Dendritic cell treated with granulocyte-macrophage colony-stimulating factor and Interleukin-4, amounts not matched to agents 40 ng/mL and 50 ng/mL, for 4 days (primary cell): Measurements from ENCODE around the gene BIRC6.
A peak's percentile ranks its signal among the peaks of the same experiment; 100 is the strongest.

Experiments
- H3K27ac Mint-ChIP-seq: one replicate; pipeline ENCODE4 v1.8.0; 2022; ENCODE audit warnings: mild to moderate bottlenecking, mixed read lengths
- H3K27me3 Mint-ChIP-seq: one replicate; pipeline ENCODE4 v1.8.0; 2022; ENCODE audit warnings: mild to moderate bottlenecking, mixed read lengths
- H3K36me3 Mint-ChIP-seq: one replicate; pipeline ENCODE4 v1.8.0; 2022; ENCODE audit warnings: low read depth, mixed read lengths
- H3K4me1 Mint-ChIP-seq: one replicate; pipeline ENCODE4 v1.8.0; 2022; ENCODE audit warnings: low read depth, mixed read lengths
- H3K4me3 Mint-ChIP-seq: one replicate; pipeline ENCODE4 v1.8.0; 2022; ENCODE audit warnings: mild to moderate bottlenecking, moderate library complexity, mixed read lengths
- H3K9me3 Mint-ChIP-seq: one replicate; pipeline ENCODE4 v1.8.0; 2022; ENCODE audit warnings: mixed read lengths
- intact Hi-C: fragments of 100-400 bp; cut with micrococcal nuclease; formaldehyde crosslinking; loops from one replicate; pipeline ENCODE4 v1.15.0; 2022

Gene BIRC6

GRCh38 chr2:32386739-32387138 lies 29.9 kb downstream of the BIRC6 start:
- peaks cover 74% of the 10 kb centered on the region for H3K36me3 Mint-ChIP-seq
- no peak overlapping the region for H3K4me3 Mint-ChIP-seq
- H3K9me3 Mint-ChIP-seq, result no peaks in the 10 kb centered on the region
- H3K27me3 Mint-ChIP-seq, result no peaks in the 10 kb centered on the region
- peaks cover 15% of the 10 kb centered on the region for H3K4me1 Mint-ChIP-seq
- intact Hi-C loops, result no loop called here
- H3K27ac Mint-ChIP-seq, result no peak overlapping the region

GRCh38 chr2:32399221-32399620 lies 42.4 kb downstream of the BIRC6 start:
- Mint-ChIP-seq H3K9me3 (no peaks in the 10 kb centered on the region), H3K4me1 (peaks cover 8% of the 10 kb centered on the region), H3K4me3 (no peak overlapping the region), H3K27me3 (no peaks in the 10 kb centered on the region), H3K27ac (no peak overlapping the region), H3K36me3 (peaks cover 65% of the 10 kb centered on the region)
- intact Hi-C loops, result loop anchor here (10.0 kb wide), 1 partner anchor 66 kb away; no protein-coding TSS in a partner anchor

GRCh38 chr2:32402091-32402490 lies 45.3 kb downstream of the BIRC6 start:
- no peaks in the 10 kb centered on the region for H3K9me3 Mint-ChIP-seq
- H3K27me3 Mint-ChIP-seq, result no peaks in the 10 kb centered on the region
- intact Hi-C loops, result no loop called here
- no peak overlapping the region for H3K4me3 Mint-ChIP-seq
- H3K27ac Mint-ChIP-seq, result peak overlapping the region; percentile 64
- peaks cover 8% of the 10 kb centered on the region for H3K4me1 Mint-ChIP-seq
- H3K36me3 Mint-ChIP-seq, result peaks cover 54% of the 10 kb centered on the region

GRCh38 chr2:32403782-32404181 lies 47.0 kb downstream of the BIRC6 start:
- Mint-ChIP-seq H3K4me3 (no peak overlapping the region), H3K27ac (no peak overlapping the region), H3K9me3 (no peaks in the 10 kb centered on the region), H3K36me3 (peaks cover 58% of the 10 kb centered on the region), H3K4me1 (peaks cover 8% of the 10 kb centered on the region), H3K27me3 (no peaks in the 10 kb centered on the region)
- intact Hi-C loops, result no loop called here

- intact Hi-C loops, result no loop called here
- H3K4me3 Mint-ChIP-seq, result no peak overlapping the region
- peaks cover 65% of the 10 kb centered on the region for H3K36me3 Mint-ChIP-seq
- no peak overlapping the region for H3K27ac Mint-ChIP-seq
- peaks cover 8% of the 10 kb centered on the region for H3K4me1 Mint-ChIP-seq
- no peaks in the 10 kb centered on the region for H3K27me3 Mint-ChIP-seq
- no peaks in the 10 kb centered on the region for H3K9me3 Mint-ChIP-seq
These were observed 47.9 kb downstream of the BIRC6 start for GRCh38 chr2:32404691-32405090.

- Mint-ChIP-seq H3K36me3 (peaks cover 61% of the 10 kb centered on the region), H3K27me3 (no peaks in the 10 kb centered on the region), H3K27ac (no peak overlapping the region)
These were observed 59.7 kb downstream of the BIRC6 start for GRCh38 chr2:32416519-32416918.

GRCh38 chr2:32417659-32418058 lies 60.8 kb downstream of the BIRC6 start:
- H3K9me3 Mint-ChIP-seq, result no peaks in the 10 kb centered on the region
- H3K27me3 Mint-ChIP-seq, result no peaks in the 10 kb centered on the region
- H3K4me3 Mint-ChIP-seq, result no peak overlapping the region
- no peak overlapping the region for H3K27ac Mint-ChIP-seq
- peaks cover 61% of the 10 kb centered on the region for H3K36me3 Mint-ChIP-seq
- peaks cover 21% of the 10 kb centered on the region for H3K4me1 Mint-ChIP-seq
- intact Hi-C loops, result no loop called here

More at GRCh38 chr2:32416519-32416918, 59.7 kb downstream of the BIRC6 start:
- Mint-ChIP-seq H3K4me3 (no peak overlapping the region), H3K9me3 (no peaks in the 10 kb centered on the region), H3K4me1 (peaks cover 15% of the 10 kb centered on the region)
- intact Hi-C loops, result no loop called here

- no peaks in the 10 kb centered on the region for H3K9me3 Mint-ChIP-seq
- no peak overlapping the region for H3K4me3 Mint-ChIP-seq
- peaks cover 30% of the 10 kb centered on the region for H3K4me1 Mint-ChIP-seq
- intact Hi-C loops, result no loop called here
- H3K36me3 Mint-ChIP-seq, result peaks cover 63% of the 10 kb centered on the region
- no peaks in the 10 kb centered on the region for H3K27me3 Mint-ChIP-seq
- H3K27ac Mint-ChIP-seq, result no peak overlapping the region
These were observed 62.0 kb downstream of the BIRC6 start for GRCh38 chr2:32418778-32419177.

- H3K4me3 Mint-ChIP-seq, result no peak overlapping the region
- H3K4me1 Mint-ChIP-seq, result peaks cover 41% of the 10 kb centered on the region
- H3K27ac Mint-ChIP-seq, result no peak overlapping the region
- intact Hi-C loops, result no loop called here
- H3K36me3 Mint-ChIP-seq, result peaks cover 55% of the 10 kb centered on the region
- H3K27me3 Mint-ChIP-seq, result no peaks in the 10 kb centered on the region
- no peaks in the 10 kb centered on the region for H3K9me3 Mint-ChIP-seq
These were observed 65.3 kb downstream of the BIRC6 start for GRCh38 chr2:32422133-32422532.

- H3K9me3 Mint-ChIP-seq, result no peaks in the 10 kb centered on the region
- no peak overlapping the region for H3K27ac Mint-ChIP-seq
- H3K4me3 Mint-ChIP-seq, result no peak overlapping the region
- peaks cover 47% of the 10 kb centered on the region for H3K36me3 Mint-ChIP-seq
- intact Hi-C loops, result no loop called here
- H3K4me1 Mint-ChIP-seq, result peaks cover 50% of the 10 kb centered on the region
- no peaks in the 10 kb centered on the region for H3K27me3 Mint-ChIP-seq
These were observed 66.7 kb downstream of the BIRC6 start for GRCh38 chr2:32423536-32423935.

GRCh38 chr2:32424739-32425138 lies 67.9 kb downstream of the BIRC6 start:
- no peaks in the 10 kb centered on the region for H3K27me3 Mint-ChIP-seq
- H3K9me3 Mint-ChIP-seq, result no peaks in the 10 kb centered on the region
- intact Hi-C loops, result no loop called here
- H3K27ac Mint-ChIP-seq, result no peak overlapping the region
- H3K4me1 Mint-ChIP-seq, result peaks cover 46% of the 10 kb centered on the region
- H3K36me3 Mint-ChIP-seq, result peaks cover 51% of the 10 kb centered on the region
- H3K4me3 Mint-ChIP-seq, result no peak overlapping the region

- intact Hi-C loops, result no loop called here
- Mint-ChIP-seq H3K36me3 (peaks cover 46% of the 10 kb centered on the region), H3K27ac (peak overlapping the region; percentile 16), H3K27me3 (no peaks in the 10 kb centered on the region), H3K9me3 (no peaks in the 10 kb centered on the region), H3K4me1 (peaks cover 40% of the 10 kb centered on the region), H3K4me3 (no peak overlapping the region)
These were observed 68.9 kb downstream of the BIRC6 start for GRCh38 chr2:32425719-32426141.

GRCh38 chr2:32427672-32428610 lies 71.1 kb downstream of the BIRC6 start:
- intact Hi-C loops, result no loop called here
- Mint-ChIP-seq H3K36me3 (peaks cover 48% of the 10 kb centered on the region), H3K4me1 (peaks cover 26% of the 10 kb centered on the region), H3K27ac (no peak overlapping the region), H3K9me3 (no peaks in the 10 kb centered on the region), H3K4me3 (no peak overlapping the region), H3K27me3 (no peaks in the 10 kb centered on the region)

- Mint-ChIP-seq H3K9me3 (no peaks in the 10 kb centered on the region), H3K36me3 (peaks cover 52% of the 10 kb centered on the region), H3K27me3 (no peaks in the 10 kb centered on the region), H3K4me1 (peaks cover 12% of the 10 kb centered on the region), H3K27ac (no peak overlapping the region), H3K4me3 (no peak overlapping the region)
- intact Hi-C loops, result no loop called here
These were observed 74.0 kb downstream of the BIRC6 start for GRCh38 chr2:32430804-32431203.
